DND-41 (cell line): ENCODE data around the gene CTBP2.

Experiments
- ATAC-seq: fragments of 200-7000 bp; cut with Tn5 transposase; 3 replicates; pipeline ENCODE4 v1.9.1; 2021; ENCODE audit warnings: low read depth; ENCODE audit not compliant: insufficient read depth
- DNase-seq: peaks from one replicate; pipeline ENCODE4 v3.0.0-alpha.2; 2020
- H2AFZ ChIP-seq: 2 replicates; pipeline ENCODE4 v1.6.0; 2012; ENCODE audit warnings: low read depth, low read length
- H3K27ac ChIP-seq: 2 replicates; pipeline ENCODE4 v1.5.1; 2012; ENCODE audit warnings: low read length, inconsistent platforms
- H3K27me3 ChIP-seq: fragments of 200-600 bp; sonication (generic); 2 replicates; pipeline ENCODE4 v1.6.0; 2012; ENCODE audit warnings: low read length, mild to moderate bottlenecking, inconsistent platforms; ENCODE audit not compliant: insufficient read depth, poor library complexity
- H3K36me3 ChIP-seq: 2 replicates; pipeline ENCODE4 v1.5.1; 2012; ENCODE audit warnings: low read length, inconsistent platforms; ENCODE audit not compliant: insufficient read depth
- H3K4me1 ChIP-seq: 2 replicates; pipeline ENCODE4 v1.5.1; 2012; ENCODE audit warnings: mild to moderate bottlenecking, low read length; ENCODE audit not compliant: insufficient read depth
- H3K4me2 ChIP-seq: 2 replicates; pipeline ENCODE4 v1.6.0; 2012; ENCODE audit warnings: mild to moderate bottlenecking, moderate library complexity, low read length, inconsistent platforms; ENCODE audit not compliant: insufficient read depth
- H3K4me3 ChIP-seq, 2 experiments: fragments of 200-600 bp in 1 of 2; shearing (Covaris generic) in 1 of 2; 2 replicates each; pipeline ENCODE4 v1.5.1; 2012 to 2016; ENCODE audit warnings: inconsistent platforms in 2 of 2, low read length in 2 of 2, mild to moderate bottlenecking in 2 of 2, low read depth in 1 of 2, moderate library complexity in 1 of 2
- H3K79me2 ChIP-seq: 2 replicates; pipeline ENCODE4 v1.6.0; 2012; ENCODE audit warnings: low read length, inconsistent platforms; ENCODE audit not compliant: insufficient read depth
- H3K9ac ChIP-seq: 2 replicates; pipeline ENCODE4 v1.6.0; 2012; ENCODE audit warnings: low read depth, mild to moderate bottlenecking, inconsistent platforms, low read length, moderate library complexity
- H3K9me3 ChIP-seq: 2 replicates; pipeline ENCODE4 v1.5.1; 2012; ENCODE audit warnings: low read length, moderate library complexity, mild to moderate bottlenecking, inconsistent platforms; ENCODE audit not compliant: insufficient read depth, severe bottlenecking
- H4K20me1 ChIP-seq: 2 replicates; pipeline ENCODE4 v1.6.0; 2012; ENCODE audit warnings: low read length; ENCODE audit not compliant: insufficient read depth
- CTCF ChIP-seq: IDR thresholded peaks from 2 replicates; pipeline ENCODE4 v1.5.1; 2012; ENCODE audit warnings: borderline replicate concordance, low read length, moderate library complexity, mild to moderate bottlenecking; ENCODE audit not compliant: poor library complexity, severe bottlenecking; ENCODE audit errors: extremely low read depth
- EZH2 ChIP-seq: IDR thresholded peaks from 3 replicates; pipeline ENCODE4 v1.6.1; 2012; ENCODE audit warnings: borderline replicate concordance, low read depth, mild to moderate bottlenecking, moderate library complexity, low read length, inconsistent platforms; ENCODE audit not compliant: severe bottlenecking

Gene CTBP2

DNA sequence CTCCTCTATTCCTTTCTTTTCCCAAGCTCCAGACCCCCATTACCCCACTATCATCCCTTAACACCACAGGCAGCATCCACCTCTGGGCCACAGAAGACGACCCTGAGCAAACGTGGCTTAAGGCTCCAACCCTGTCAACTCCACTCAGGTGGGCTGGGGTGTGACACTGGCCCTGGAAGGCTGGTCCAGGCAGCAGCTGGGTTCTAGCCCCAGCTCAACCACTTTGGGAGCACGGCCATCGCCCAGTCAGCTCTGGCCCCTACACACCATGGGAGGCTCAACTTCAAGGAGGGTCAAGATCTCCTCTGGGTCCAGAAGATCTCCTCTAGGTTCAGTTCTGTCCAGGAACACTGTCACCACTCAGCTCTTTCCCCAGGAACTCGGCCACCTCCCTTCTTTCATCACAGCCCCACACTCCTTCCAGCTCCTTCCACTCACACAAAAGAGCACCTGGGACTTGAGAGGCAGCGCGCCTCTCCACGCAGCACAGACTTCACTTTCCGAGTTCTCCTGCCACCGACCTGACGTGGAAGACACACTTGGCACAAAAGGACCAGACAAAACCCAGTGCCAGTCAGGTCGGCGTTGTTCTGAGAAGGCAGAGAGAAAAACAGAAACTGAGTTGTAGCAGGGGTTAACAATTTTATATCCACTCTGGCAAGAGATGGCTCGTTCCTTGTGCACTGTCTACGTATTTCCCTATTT is 84.1 kb downstream of the CTBP2 start:
- H3K27ac ChIP-seq, result no peak overlapping the region
- no peak for DNase-seq
- ATAC-seq, result no peak
- H3K4me3 ChIP-seq, result no peak overlapping the region
- 0 out of 2 replicates have a peak, but pooled peaks cover 4% of the 10 kb centered on the region for H3K36me3 ChIP-seq
- H3K27me3 ChIP-seq, result no peaks in the 10 kb centered on the region
- peaks cover 25% of the 10 kb centered on the region; the same call in 1 of the 2 replicates for H4K20me1 ChIP-seq
- no peak overlapping the region for H3K4me2 ChIP-seq
- peaks cover 61% of the 10 kb centered on the region for H3K79me2 ChIP-seq
- H2AFZ ChIP-seq, result no peak overlapping the region
- no peak overlapping the region for H3K9ac ChIP-seq
- H3K4me1 ChIP-seq, result no peaks in the 10 kb centered on the region
- TF ChIP-seq EZH2 (no peak), CTCF (no peak)
- H3K9me3 ChIP-seq, result no peaks in the 10 kb centered on the region

GRCh38 chr10:125073996-125074395 is 86.4 kb downstream of the CTBP2 start:
- no peaks in the 10 kb centered on the region for H3K4me1 ChIP-seq

DNA sequence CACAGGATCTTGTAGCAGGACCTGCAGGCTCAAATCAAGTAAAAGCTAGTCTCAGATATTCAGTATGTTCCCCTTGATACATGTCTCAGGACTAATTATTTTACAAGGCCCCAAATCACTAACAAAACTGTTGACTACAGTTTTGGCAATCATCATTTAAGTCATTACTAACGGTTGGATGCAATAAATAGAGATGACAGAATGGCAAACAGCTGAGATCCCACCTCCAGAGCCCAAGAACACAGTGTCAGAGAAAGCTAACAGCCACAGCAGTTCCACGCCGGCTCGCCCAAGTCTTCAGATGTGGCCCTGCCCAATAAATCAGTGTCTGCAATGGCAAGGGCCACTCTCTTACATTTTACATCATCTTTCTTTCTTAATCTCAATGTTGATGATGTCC is 87.6 kb downstream of the CTBP2 start:
- Histone ChIP-seq H3K4me3 (no peak overlapping the region), H3K27me3 (no peaks in the 10 kb centered on the region), H3K9ac (no peak overlapping the region), H3K27ac (no peak overlapping the region), H3K4me1 (no peaks in the 10 kb centered on the region), H3K79me2 (peaks cover 60% of the 10 kb centered on the region), H4K20me1 (peaks cover 40% of the 10 kb centered on the region), H2AFZ (no peak overlapping the region), H3K36me3 (0 out of 2 replicates have a peak, but pooled peaks cover 4% of the 10 kb centered on the region), H3K4me2 (no peak overlapping the region), H3K9me3 (no peaks in the 10 kb centered on the region)
- ATAC-seq, result no peak
- TF ChIP-seq EZH2, result no peak
- TF ChIP-seq CTCF, result no peak
- DNase-seq, result no peak

More at GRCh38 chr10:125073996-125074395, 86.4 kb downstream of the CTBP2 start:
- ATAC-seq (no peak), DNase-seq (no peak)
- Histone ChIP-seq H3K79me2 (peaks cover 55% of the 10 kb centered on the region), H3K4me2 (no peak overlapping the region), H3K27ac (no peak overlapping the region), H4K20me1 (peaks cover 30% of the 10 kb centered on the region), H2AFZ (no peak overlapping the region), H3K27me3 (no peaks in the 10 kb centered on the region), H3K9ac (no peak overlapping the region), H3K9me3 (no peaks in the 10 kb centered on the region), H3K36me3 (0 out of 2 replicates have a peak, but pooled peaks cover 4% of the 10 kb centered on the region), H3K4me3 (no peak overlapping the region)
- TF ChIP-seq CTCF, result no peak
- TF ChIP-seq EZH2, result no peak
